Fibroblast of skin of abdomen (primary cell): ENCODE data around the gene HACD4.
"Not testable (repeated sequence)": the region's sequence is repeated elsewhere in the genome, so short reads cannot be mapped to it uniquely, and the experiment has no call there.

Experiments used
- DNase-seq: peaks from one replicate; pipeline ENCODE4 v3.0.0-alpha.2; 2013

HACD4 gene

DNA sequence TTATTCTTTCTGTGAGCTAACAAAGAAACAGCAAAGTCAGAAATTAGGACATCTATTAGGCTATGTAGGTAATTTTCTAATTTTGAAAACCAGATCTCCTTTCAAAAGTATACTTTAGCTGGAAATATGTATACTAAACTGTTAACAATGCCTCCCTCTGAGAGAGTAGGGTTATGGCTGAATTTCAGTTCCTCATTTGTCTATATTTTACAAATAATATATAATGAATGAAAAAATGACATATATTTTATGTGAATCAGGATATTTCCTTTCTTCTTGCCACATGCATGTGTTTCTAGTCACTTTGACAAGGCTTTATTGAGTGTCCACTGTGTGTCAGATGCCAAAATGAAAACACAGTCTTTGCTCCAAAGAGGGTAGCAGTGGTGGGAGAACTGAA is 15.4 kb downstream of the HACD4 start:
- DNase-seq = no peak

DNA sequence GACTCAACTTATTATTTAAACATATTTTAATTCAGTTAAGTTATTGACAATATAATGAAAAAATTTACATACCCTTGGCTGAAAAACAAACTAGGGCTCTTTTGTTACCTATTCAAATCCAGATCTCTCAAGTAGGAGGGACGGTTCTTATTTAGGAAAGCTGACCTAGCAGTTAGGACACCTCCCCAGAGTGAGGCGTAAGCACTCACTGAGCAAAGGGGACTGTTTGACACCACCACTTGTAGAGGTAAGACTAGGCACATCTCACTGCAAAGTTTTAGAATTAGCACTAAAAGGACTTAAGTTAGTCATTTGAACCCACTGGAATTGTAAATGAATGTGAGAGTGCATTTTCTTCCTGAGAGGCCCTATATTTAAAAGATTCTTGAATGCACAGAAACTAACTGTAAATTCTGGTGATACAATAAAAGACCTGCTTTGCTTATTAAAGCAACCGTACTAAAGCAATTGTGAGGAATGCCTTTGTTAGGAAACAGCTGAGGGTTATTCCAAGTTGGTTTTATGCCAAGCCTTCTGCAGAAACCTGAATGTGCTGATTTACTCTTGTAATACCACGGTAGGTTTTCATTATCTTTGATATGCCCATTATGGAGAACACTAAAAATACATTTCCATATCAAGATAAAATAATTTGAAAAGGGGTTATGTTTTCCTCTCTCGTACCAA is 16.2 kb downstream of the HACD4 start:
- DNase-seq = peak; percentile 31

DNA sequence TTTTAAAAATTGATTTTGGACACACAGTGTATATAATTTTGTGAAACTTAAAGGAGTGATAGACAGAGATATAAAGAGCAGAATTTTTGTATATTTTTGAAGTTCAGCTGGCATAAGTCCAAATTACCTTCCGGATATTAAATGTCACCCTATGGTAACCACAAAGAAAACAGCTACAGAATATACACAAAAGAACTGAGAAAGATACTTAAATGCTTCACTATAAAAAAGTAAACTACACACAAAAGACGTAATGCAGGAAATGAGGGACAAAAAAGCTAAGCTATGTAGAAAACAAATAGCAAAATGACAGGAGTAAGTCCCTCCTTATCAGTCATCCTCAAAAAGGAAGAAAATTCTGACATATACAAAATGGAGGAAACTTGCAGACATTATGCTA is 29.4 kb downstream of the HACD4 start:
- no peak for DNase-seq

DNA sequence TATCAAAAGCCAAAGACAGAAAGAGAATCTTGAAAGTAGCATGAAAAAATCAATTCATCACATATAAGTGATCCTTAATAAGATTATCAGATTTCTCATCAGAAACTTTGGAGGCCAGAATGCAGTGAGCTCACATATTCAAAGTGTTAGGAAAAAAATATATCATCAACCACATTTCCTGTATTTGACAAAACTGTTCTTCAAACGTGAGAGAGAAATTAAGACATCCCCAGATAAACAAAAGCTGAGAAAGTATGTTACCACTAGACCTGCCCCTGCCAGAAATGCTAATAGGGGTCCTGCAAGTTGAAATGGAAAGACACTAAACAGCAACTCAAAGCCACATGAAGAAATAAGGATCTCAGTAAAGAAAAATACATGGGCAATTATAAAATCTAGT is 29.9 kb downstream of the HACD4 start:
- DNase-seq = no peak

DNA sequence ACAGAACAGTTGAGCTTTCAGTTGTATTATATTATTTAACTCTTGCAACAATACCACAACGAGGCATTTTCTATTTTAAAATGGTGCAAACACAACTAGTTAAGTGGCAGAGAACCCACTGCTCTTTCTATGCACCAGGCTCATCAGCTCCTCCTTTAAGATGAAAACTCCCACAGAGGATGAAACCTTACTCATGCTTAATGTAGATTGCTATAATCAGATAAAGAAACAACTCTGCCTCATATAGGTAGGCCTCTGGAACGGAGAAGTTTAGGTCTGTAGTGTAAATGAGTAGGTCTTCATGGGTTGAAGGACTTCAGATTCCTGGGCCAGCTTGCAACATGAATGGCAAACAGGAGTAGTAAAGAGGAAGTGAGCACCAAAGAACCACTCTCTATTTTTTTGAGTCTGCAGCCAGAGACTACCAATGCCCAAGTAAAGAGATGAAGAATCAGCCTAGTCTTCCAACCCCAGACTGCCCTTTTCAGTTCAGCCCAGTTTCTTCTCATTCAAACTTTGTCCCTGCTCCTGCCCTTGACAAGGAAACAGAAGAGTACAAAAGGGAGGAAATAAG is 33.9 kb downstream of the HACD4 start:
- no peak for DNase-seq

DNA sequence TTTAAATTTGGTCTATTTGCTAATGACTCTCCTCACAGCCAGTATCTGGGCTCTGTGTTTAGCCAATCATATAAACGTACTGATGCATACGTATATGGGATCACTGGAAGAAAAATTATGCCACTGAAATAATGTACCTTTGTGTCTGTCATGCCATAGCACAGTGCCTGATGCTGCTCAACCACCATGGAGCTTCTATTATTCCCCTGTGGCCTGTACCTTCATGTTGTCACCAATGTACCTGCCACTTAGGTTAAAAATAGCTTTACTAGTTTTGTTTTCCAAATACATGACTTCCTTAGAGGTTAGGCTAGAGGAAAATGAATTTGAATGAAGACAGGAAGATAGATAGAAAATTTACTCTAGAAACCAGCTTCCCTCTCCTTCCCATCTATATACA is 34.6 kb downstream of the HACD4 start:
- DNase-seq = no peak

DNA sequence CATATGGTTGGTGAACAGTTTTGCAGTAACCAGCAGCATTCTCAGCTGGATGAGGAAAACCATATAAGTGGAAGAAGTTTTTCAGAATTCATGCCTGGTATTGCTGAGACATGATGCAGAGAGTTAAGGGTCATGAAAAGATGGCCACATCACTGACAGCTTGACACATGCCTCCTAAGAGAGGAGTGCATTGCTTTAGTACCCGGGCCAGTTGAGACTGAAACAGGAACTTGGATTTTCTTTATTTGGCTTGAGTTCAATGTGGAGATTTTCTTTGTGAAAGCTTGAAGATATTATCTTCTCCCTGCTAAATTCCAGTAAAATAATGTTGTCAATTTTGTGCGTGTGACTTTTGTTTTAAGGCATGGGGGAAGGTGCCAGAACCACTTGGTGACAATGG is 35.8 kb downstream of the HACD4 start:
- DNase-seq = no peak

DNA sequence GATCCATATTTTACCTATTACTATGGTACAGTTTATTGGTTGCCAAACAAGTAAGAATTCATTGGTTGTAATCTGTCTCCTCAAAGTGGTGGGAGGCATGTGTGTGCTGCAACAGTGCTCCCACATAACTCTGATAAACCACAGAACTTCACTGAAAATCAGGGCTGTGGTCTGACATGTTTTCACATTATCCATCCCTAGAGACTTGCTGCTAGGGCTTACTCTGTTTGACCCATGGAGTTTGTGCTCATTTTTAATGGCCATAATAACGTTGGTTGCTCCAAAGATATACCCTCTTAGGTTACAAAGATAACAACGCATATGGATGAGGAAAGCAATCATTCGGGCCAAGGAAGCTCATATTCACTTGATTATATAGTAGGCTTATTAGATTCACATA is 37.0 kb downstream of the HACD4 start:
- DNase-seq = no peak

DNA sequence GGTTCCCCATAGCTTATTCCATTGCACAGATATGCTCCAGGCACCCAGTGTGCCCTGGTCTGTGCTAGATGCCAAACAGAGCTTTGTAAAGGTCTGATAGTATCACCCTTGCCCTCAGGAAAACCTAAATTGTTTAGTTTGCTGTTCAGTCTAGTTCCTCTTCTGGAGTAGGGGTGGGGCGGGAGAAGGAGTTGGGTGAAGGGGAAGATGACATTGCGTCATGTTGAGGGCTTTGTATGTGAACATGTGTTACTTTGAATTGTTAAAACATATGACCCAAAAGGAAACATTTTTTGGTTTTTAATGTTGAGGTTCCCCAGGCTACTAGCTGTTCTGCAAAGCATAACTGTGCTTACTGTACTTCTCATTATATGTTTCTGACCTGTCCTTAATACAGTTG is 40.6 kb downstream of the HACD4 start:
- no peak for DNase-seq

DNA sequence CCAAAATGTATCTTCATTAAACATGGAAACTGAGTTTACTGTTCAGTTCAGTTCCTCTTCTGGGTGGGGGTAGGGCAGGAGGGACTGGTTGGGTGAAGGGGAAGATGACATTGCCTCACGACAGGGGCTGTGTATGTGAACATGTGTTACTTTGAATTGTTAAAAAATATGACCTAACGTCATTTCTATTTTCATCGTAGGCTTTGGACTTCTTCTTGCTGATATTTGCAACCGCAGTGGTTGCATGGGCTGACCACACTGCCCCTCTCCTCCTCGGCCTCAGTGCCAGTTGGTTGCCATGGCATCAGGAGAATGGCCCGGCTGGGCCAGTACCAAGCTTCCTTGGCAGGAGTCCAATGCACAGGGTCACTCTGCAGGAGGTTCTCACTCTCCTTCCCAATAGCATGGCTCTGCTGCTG is 41.5 kb downstream of the HACD4 start:
- DNase-seq = no peak

DNA sequence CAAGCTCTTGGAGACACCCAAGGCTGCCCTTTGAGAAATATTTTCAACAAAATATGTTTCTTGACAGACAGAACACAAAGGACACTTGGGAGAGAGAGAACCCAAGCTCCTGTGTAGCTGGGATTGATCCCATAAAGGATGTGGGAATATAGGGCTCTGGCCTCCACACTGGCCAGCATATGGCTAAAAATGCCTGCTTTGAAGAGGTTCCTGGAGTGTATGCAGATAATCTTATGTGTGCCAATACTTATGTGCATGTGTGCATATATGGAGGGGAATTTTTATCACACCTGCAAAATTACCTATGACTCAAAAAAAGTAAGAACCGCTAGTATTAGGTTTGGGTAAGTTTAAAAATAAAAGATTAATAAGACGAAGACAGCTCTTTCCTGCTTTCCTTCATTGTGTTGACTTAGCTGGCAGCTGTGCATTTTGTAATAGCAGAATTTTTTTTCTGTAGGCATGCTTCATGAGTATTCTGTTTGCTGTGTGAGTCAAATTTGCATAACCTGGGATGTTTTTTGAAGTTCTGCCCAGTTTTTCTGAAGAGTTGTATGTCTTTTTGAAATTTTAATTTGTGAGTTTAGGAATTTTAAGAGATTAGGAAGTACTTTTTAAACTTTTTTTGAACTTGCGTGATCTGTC is 42.6 kb downstream of the HACD4 start:
- no peak for DNase-seq

DNA sequence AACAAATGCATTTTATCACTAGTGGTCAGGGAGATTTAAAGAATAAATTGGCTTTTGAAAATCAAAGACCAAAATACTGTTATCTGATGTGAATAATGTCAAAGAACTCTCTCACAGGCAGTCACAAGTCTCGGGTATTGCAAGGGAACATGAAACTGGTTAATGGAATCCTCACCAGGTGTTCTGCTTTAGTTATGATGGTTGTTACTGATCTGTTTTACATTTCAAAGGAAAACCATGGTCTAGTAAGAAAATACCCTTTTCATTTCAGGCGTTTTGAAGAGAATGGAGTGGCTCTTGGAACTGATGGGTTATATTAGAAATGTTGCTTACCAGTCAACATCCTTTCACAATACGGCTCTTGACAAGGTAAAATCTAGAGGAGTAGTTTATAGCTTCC is 43.4 kb downstream of the HACD4 start:
- no peak for DNase-seq

DNA sequence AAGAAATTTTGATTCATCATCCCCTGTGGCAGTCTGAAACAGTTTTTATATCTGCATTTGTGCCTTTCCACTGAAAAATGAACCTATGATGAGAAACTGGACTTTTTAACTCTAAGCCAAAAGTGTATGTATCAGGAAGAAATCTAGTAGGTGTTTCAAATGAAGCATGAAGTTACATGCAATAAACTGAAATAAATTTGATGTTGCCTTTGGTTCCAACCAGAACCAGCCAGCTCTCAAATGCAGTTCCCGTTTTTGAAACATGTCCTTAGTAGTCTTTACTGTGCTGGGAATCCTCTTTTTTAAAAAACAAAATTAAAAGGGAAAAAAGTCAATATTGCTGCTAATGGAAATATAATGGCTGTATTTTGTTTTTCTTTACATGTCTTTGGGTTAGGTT is 43.9 kb downstream of the HACD4 start:
- no peak for DNase-seq

DNA sequence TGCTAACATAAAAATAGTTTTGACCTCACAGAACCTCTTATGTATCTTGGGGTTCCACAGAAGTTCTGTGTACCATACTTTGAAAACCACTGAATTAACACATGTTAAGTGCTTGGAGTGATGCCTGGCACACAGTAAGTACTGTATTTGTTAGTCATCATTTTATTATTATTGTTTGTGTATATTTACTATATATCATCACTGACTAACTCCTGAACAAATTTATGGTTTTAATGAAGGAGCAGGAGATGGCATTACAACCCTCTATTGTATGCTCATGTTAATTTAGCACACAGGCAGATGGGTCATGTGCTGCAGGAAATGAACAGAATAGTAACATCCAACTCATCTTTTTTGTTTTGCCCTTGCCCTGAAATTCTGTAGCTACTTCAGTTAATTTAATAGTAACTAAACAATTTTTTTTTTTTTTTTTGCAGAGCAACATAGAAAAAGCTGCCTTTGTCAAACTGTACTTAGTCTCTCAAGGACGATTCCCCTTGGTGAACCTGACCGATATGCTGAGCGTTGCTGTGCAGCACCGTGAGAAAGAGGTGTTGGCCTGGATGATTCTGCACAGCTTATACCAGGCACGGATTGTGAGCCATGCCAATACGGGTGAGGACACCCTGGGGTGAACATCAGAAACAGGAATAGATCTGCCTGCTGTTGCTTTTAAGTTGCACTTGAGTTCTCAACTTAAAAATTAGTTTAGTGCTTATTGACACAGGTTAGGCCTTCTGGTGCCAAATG is 45.4 kb downstream of the HACD4 start:
- no peak for DNase-seq

DNA sequence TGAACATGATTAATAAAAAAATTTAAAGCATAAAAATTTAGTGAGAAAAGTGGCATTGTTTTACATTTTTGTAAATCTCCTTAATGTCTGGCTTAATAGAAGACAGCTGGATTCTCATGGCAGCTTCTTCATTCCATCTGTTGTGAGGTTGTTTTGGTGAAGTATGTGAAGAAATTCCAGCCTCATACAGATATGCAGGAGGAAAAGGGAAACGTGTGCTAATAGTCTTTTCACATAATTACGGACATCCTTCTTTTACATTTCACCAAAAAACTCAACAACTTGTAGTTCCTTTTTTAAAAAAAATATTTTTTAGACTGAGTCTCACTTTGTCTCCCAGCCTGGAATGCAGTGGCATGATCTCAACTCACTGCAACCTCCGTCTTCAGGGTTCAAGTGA is 46.9 kb downstream of the HACD4 start:
- peak; percentile 63 for DNase-seq

DNA sequence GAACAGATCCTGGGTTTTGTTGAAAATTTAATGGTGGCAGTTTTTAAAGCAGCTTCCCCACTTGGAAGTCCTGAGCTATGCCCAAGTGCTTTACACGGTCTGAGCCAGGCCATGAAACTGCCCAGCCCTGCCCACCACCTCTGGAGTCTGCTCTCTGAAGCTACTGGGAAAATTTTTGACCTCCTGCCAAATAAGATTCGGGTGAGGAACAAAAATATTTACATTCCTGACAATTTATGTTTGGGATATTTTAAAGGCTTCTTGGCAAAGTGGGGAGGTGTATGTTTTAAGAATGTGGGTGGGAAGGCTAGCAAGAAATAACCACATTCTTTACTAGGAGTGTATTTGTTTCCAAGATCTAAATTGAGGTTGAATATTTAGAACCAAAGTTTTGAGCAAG is 50.0 kb downstream of the HACD4 start:
- DNase-seq = peak; percentile 87

DNA sequence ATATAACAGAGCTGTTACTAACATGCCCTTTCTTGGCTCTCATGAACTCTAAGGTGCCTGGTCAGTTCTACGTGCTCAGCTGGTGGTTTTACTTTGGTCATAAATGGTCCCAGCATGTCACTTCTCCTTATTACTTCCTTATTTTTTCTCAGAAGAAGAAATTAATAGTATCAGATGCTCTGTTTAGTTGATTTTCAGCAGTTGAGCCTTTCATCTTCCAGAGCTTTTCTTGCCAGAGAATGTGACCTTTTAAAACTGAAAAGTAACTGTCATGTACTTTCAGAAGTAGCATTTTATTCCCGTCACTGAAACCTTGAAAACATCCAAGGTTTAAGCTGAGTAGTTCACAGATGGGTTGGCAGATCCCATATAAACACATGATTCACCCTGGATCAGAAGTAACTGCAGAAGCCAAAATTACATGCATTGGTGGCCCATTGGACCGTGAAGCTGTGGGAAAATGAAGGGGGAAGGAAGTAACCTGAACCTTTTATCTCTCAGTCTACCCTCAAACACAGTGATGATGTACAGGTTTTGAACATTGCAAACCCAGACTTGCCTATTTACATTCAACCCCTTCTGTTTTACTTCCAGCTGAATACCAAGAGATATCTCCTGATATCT is 50.5 kb downstream of the HACD4 start:
- peak; percentile 52 for DNase-seq

DNA sequence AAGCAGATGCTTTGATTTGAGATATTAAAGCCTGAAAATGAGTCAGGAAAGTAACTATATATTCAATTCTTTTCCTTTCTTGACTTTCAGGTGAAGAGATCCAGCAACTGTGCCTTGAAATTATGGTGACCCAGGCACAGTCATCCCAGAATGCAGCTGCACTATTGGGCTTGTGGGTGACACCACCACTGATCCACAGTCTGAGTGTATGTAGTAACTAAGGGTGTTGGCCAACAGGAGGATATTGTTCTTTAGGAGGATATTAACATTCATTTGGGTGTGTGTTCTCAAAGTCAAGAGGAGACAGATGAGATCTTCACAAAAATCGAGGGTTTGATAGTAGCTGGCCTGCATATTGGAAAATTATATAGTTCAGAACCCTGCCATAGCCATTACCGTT is 53.2 kb downstream of the HACD4 start:
- DNase-seq = no peak

DNA sequence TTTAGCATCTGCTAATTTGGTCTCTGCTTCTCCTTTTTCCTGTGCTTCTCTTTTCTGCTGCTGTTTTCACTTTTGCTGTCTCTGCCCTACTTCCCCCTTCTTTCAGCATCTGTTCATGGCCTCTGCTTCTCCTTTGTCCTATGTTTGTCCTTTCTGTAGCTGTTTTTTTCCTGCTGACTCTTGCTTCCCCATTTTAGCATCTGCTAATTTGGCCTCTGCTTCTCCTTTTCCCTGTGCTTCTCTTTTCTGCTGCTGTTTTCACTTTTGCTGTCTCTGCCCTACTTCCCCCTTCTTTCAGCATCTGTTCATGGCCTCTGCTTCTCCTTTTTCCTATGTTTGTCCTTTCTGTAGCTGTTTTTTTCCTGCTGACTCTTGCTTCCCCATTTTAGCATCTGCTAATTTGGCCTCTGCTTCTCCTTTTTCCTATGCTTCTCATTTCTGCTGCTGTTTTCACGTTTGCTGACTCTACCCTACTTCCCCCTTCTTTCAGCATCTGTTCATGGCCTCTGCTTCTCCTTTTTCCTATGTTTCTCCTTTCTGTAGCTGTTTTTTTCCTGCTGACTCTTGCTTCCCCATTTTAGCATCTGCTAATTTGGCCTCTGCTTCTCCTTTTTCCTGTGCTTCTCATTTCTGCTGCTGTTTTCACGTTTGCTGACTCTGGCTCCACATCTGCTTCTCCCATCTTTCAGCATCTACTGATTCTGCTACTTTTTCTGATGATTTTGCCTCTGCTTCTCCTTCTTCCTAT is 57.1 kb downstream of the HACD4 start:
- DNase-seq = not testable (repeated sequence)

DNA sequence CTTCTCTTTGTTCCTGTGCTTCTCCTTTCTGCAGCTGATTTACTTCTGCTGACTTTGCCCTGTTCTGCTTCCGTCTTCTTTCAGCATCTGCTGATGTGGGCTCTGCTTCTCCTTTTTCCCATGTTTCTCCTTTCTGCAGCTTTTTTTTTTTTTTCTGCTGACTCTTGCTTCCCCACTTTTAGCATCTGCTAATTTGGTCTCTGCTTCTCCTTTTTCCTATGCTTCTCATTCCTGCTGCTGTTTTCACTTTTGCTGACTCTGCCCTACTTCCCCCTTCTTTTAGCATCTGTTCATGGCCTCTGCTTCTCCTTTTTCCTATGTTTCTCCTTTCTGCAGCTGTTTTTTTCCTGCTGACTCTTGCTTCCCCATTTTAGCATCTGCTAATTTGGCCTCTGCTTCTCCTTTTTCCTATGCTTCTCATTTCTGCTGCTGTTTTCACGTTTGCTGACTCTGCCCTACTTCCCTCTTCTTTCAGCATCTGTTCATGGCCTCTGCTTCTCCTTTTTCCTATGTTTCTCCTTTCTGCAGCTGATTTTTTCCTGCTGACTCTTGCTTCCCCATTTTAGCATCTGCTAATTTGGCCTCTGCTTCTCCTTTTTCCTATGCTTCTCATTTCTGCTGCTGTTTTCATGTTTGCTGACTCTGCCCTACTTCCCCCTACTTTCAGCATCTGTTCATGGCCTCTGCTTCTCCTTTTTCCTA is 58.0 kb downstream of the HACD4 start:
- not testable (repeated sequence) for DNase-seq

DNA sequence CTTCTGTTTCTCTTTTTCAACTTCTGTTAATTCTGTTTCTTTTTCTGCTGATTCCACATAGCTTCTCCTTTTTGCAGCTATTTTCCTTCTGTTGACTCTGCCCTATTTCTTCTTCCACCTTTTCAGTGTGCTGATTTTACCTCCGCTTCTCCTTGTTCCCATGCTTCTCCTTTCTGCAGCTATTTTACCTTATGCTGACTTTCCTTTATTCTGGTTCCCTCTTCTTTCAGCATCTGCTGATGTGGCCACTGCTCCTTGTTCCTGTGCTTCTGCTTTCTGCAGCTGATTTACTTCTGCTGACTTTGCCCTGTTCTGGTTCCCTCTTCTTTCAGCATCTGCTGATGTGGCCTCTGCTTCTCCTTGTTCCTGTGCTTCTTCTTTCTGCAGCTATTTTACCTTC is 58.8 kb downstream of the HACD4 start:
- DNase-seq = no peak
